Spinal cord (tissue), 10 donors: ENCODE data around the gene ECM1. TPM values are rescaled to one million over a fixed set of nuclear protein-coding genes. Genes with fewer than 3 reads are reported as not detected.

ENCODE experiments used
- DNase-seq, 6 donors: peaks; one replicate each; pipeline versions ENCODE4 v3.0.0 to v3.0.0-alpha.2; 2013 to 2015; ENCODE audit warnings: low spot score in 6 of 6, low read depth in 4 of 6
- H3K27ac ChIP-seq: one replicate; pipeline ENCODE4 v1.5.1; 2013; ENCODE audit warnings: low read depth, low read length, control low read depth
- H3K27me3 ChIP-seq: one replicate; pipeline ENCODE4 v1.6.1; 2013; ENCODE audit warnings: low read length; ENCODE audit not compliant: control insufficient read depth, insufficient read depth
- H3K36me3 ChIP-seq: one replicate; pipeline ENCODE4 v1.6.1; 2013; ENCODE audit warnings: low read length; ENCODE audit not compliant: control insufficient read depth, insufficient read depth
- H3K4me1 ChIP-seq: one replicate; pipeline ENCODE4 v1.6.1; 2013; ENCODE audit warnings: low read length; ENCODE audit not compliant: control insufficient read depth, insufficient read depth
- H3K4me3 ChIP-seq: one replicate; pipeline ENCODE4 v1.5.1; 2013; ENCODE audit warnings: low read depth, low read length, control low read depth
- H3K9me3 ChIP-seq: one replicate; pipeline ENCODE4 v1.6.1; 2013; ENCODE audit warnings: low read length; ENCODE audit not compliant: control insufficient read depth, insufficient read depth
- WGBS: methylation state at CpG from one replicate; pipeline ENCODE4 v1.1.5; 2013; ENCODE audit warnings: missing lambda C conversion rate; ENCODE audit not compliant: insufficient coverage; 5-methylcytosine and 5-hydroxymethylcytosine counted together
- polyA plus RNA-seq, 2 donors: library from polyadenylated mRNA; unstranded; fragments of 120-200 nt; gene quantifications; one replicate each; pipeline ENCODE4 v1.2.1, GENCODE V29; 2013; ENCODE audit not compliant: insufficient read length in 2 of 2
- total RNA-seq, 2 donors: library from RNA; depleted of rRNA in 1 of 2; stranded (reverse); fragments of 120-200 nt in 1 of 2; fragments of >200 nt in 1 of 2; gene quantifications; one replicate each; pipeline versions ENCODE4 v1.2.3 to v1.2.4, GENCODE V29; 2013 to 2014
- donor health status: healthy.

ECM1 gene
- total and polyA plus RNA-seq, 4 donors, result 2.1 to 20.4 (median 12.7) TPM

DNA sequence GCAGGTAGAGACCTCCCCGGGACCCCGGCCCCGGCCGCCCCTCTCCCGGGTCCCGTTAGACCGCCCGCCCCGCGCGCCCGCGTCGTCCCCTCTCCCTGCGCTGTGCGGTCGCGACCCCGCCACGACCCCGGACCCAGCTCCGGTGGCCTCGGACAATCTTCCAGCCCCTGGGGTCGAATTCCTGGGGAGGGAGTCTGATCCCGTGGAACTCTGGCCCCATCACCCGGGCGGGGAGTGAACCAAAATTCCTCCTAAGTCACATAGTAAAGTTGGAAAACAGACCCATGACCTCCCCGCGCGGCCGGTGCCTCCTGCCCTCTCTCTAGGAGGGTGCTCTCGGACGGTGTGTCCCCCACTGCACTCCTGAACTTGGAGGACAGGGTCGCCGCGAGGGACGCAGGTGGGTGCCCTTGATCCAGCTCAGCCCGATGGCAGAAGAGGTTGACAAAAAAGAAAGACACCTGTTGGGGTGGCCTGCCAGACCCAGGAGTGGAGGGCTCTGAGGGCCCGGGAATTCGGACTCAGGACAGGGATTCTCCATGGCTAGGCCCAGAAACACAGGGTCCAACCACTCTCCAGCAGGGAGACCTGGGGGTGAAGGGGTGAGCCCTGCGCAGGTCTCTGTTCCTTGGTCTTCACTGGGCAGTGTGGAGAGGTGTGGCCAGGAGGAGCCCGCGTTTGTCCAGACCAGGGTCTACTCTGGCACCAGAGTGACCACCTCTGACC is 41.8 kb downstream of the ECM1 start:
- peak overlapping the region; percentile 52 for H3K27ac ChIP-seq
- peaks cover 37% of the 10 kb centered on the region for H3K4me1 ChIP-seq
- H3K27me3 ChIP-seq, result peaks cover 8% of the 10 kb centered on the region
- peaks cover 16% of the 10 kb centered on the region for H3K36me3 ChIP-seq
- DNase-seq, result no peak
- H3K9me3 ChIP-seq, result no peaks in the 10 kb centered on the region
- H3K4me3 ChIP-seq, result peak overlapping the region; percentile 27
- 19% methylated on average over 43 of the region's 43 CpGs for WGBS

DNA sequence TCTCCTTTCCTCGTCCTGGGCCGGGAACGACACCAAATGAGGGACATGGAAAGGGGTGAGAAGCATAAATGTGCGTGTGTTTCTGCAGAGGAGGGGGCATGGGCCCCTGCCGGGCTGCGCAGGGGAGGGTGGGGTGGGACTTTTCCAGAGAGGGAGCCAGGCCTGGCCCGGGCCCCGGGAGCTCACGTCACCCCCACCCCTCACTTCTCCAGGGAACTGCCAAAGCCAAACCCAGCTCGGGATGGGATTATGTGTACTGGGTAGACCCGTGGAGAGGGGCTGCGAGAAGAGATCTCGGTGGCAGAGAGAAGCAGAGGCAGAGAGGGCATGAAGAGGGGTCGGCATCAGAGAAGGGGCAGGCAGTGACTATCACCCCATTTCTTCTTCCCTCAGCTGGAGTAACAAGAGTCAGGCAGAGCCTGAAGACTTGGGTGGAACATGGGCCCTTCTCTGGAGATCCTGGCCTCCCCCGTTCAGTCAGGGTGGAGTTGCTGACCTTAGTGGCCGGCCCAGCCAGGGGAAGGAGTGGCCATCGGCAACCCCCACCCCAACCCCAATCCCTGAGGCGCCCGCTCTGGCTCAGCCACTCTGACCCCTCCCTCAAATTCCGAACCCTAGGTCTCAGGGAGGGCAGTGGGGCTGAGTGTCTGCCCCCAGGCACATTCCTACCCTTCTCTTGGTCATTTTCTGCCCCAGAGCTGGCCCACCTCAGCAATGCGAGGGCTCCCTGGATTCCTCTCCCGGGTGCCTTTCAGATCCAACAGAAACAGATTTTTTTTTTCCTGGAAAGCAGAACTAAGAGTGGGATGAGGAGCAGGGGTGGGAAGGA is 42.5 kb downstream of the ECM1 start:
- no peaks in the 10 kb centered on the region for H3K9me3 ChIP-seq
- peaks cover 8% of the 10 kb centered on the region for H3K27me3 ChIP-seq
- DNase-seq, result no peak
- H3K36me3 ChIP-seq, result peaks cover 19% of the 10 kb centered on the region
- H3K4me3 ChIP-seq, result peak overlapping the region; percentile 14
- WGBS, result 71% methylated on average over 9 of the region's 22 CpGs
- H3K27ac ChIP-seq, result peak overlapping the region; percentile 52
- H3K4me1 ChIP-seq, result peaks cover 37% of the 10 kb centered on the region

DNA sequence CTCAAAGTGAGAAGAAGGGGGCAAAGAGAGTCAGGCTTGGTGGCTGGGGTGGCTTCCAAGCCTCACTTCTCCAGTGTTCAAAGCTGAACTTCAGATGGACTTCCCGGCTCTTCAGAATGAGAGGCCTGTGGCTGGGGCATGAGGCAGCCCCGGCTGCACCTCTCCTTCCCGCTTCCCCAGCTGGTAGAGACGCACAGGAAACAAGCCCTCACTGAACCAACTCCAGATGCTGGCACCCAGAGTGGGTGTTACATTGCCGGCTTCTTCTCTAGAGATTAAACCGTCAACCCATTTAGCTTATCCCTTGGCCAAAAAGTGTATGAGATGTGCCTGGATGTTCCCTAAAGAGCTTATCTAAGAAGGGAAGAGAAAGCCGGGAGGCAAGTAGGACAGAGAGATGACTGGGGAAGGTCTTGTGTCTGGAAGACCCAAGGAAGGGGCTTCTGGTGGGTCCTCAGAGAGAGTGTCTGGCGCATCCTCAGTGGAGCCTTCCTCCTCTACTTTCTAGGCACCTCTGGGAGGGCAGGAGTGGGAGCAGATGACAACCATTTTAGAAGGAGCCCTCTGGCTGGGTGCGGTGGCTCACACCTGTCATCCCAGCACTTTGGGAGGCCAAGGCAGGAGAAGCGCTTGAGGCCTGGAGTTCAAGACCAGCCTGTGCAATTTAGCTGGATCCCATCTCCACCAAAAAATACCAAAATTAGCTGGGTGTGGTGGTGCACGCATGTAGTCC is 43.3 kb downstream of the ECM1 start:
- Histone ChIP-seq H3K36me3 (peaks cover 24% of the 10 kb centered on the region), H3K4me1 (peaks cover 37% of the 10 kb centered on the region), H3K9me3 (no peaks in the 10 kb centered on the region), H3K27me3 (peaks cover 8% of the 10 kb centered on the region), H3K4me3 (no peak overlapping the region), H3K27ac (peak overlapping the region; percentile 22)
- no peak for DNase-seq
- 83% methylated on average over 6 of the region's 11 CpGs for WGBS

DNA sequence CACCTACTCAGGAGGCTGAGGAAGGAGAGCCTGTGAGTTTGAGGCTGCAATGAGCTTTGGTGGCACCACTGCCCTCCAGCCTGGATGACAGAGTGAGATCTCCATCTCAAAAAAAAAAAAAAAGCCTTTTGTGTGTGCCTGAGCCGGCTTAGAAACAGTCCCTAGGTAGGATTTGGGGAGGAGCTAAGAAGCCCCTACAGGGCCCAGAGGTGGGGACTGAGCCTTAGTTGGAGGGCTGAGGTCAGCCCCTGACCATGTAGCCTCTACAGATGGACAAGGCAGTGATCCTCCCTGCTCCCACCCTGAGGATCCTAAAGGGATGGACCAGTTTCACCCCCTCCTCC is 43.8 kb downstream of the ECM1 start:
- H3K36me3 ChIP-seq, result peaks cover 28% of the 10 kb centered on the region
- H3K4me1 ChIP-seq, result peaks cover 37% of the 10 kb centered on the region
- no peak overlapping the region for H3K27ac ChIP-seq
- no peaks in the 10 kb centered on the region for H3K9me3 ChIP-seq
- no peak for DNase-seq
- no CpG with 5 or more reads among the region's 1 CpG for WGBS
- H3K4me3 ChIP-seq, result no peak overlapping the region
- peaks cover 8% of the 10 kb centered on the region for H3K27me3 ChIP-seq

DNA sequence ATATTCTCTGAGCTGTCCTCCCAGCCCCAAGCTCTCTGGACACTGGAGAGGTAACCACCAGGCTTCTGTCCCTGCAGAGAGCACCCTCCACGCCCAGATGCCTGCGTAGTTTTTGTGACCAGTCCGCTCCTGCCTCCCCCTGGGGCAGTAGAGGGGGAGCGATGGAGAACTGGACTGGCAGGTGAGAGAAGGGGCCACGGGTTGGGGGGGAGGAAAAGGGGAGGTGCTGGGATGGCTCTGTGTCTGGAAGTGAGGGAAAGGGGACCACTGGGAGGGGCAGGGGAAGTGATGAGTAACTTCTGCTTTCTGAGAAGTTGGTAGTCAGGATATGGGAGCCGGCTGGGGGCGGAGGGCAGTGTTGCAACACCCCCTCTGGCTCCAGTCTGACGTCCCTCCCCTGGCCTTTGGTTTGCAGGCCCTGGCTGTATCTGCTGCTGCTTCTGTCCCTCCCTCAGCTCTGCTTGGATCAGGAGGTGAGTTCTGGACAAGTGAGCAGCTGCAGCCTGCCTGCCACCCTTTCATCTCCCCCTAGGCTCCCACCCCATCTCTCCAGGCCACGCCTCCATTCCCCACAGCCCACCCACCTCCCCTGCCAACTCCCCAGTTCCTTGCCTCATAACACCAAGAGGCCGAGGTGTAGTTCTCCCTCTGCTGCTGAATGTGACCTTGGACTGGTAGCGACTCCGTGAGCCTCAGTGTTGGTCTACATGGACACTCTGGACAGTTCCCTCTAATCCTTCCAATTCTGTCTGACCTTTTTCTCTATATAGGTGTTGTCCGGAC is 44.4 kb downstream of the ECM1 start:
- Histone ChIP-seq H3K27me3 (peaks cover 8% of the 10 kb centered on the region), H3K4me1 (peaks cover 37% of the 10 kb centered on the region), H3K4me3 (no peak overlapping the region), H3K27ac (peak overlapping the region; percentile 25), H3K9me3 (no peaks in the 10 kb centered on the region), H3K36me3 (peaks cover 33% of the 10 kb centered on the region)
- 46% methylated on average over 11 of the region's 13 CpGs for WGBS
- no peak for DNase-seq

DNA sequence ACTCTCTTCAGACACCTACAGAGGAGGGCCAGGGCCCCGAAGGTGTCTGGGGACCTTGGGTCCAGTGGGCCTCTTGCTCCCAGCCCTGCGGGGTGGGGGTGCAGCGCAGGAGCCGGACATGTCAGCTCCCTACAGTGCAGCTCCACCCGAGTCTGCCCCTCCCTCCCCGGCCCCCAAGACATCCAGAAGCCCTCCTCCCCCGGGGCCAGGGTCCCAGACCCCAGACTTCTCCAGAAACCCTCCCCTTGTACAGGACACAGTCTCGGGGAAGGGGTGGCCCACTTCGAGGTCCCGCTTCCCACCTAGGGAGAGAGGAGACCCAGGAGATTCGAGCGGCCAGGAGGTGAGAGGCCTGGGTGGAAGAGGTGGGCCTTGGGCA is 45.0 kb downstream of the ECM1 start:
- peak overlapping the region; percentile 25 for H3K27ac ChIP-seq
- DNase-seq, result no peak
- H3K9me3 ChIP-seq, result no peaks in the 10 kb centered on the region
- WGBS, result 81% methylated on average over 10 of the region's 12 CpGs
- H3K27me3 ChIP-seq, result peaks cover 8% of the 10 kb centered on the region
- H3K4me1 ChIP-seq, result peaks cover 37% of the 10 kb centered on the region
- no peak overlapping the region for H3K4me3 ChIP-seq
- H3K36me3 ChIP-seq, result peaks cover 39% of the 10 kb centered on the region

GRCh38 chr1:150553392-150554085 is 45.6 kb downstream of the ECM1 start:
- H3K9me3 ChIP-seq, result no peaks in the 10 kb centered on the region
- peaks cover 46% of the 10 kb centered on the region for H3K36me3 ChIP-seq
- H3K4me3 ChIP-seq, result no peak overlapping the region
- DNase-seq, result no peak
- peaks cover 5% of the 10 kb centered on the region for H3K27me3 ChIP-seq
- 88% methylated on average over 21 of the region's 23 CpGs for WGBS
- peaks cover 36% of the 10 kb centered on the region for H3K4me1 ChIP-seq
- no peak overlapping the region for H3K27ac ChIP-seq

- Histone ChIP-seq H3K4me1 (peaks cover 36% of the 10 kb centered on the region), H3K36me3 (peaks cover 51% of the 10 kb centered on the region), H3K27ac (no peak overlapping the region), H3K4me3 (no peak overlapping the region), H3K9me3 (no peaks in the 10 kb centered on the region), H3K27me3 (peaks cover 3% of the 10 kb centered on the region)
- no peak for DNase-seq
- WGBS, result 89% methylated on average over 5 of the region's 8 CpGs
These were observed 46.2 kb downstream of the ECM1 start for GRCh38 chr1:150554086-150554452.
